ENCODE results near the gene TOM1L2.

TOM1L2 gene

GRCh38 chr17:17929655-17930380 lies 42.4 kb downstream of the TOM1L2 start:
- H3K79me2 ChIP-seq (ENCODE audit: insufficient read depth, low read length), result no peaks in the 10 kb centered on the region
- DNase-seq (no peak), ATAC-seq (ENCODE audit: insufficient read depth, low read depth) (no peak)
- H3K27me3 ChIP-seq (ENCODE audit: insufficient read depth, low read length, poor library complexity), result no peaks in the 10 kb centered on the region
- no peak overlapping the region for H2AFZ ChIP-seq (ENCODE audit: low read depth, low read length)
- H3K9ac ChIP-seq (ENCODE audit: low read depth, low read length), result no peak overlapping the region
- H3K36me3 ChIP-seq (ENCODE audit: insufficient read depth, low read length), result no peaks in the 10 kb centered on the region
- H3K4me1 ChIP-seq (ENCODE audit: insufficient read depth, low read length), result no peaks in the 10 kb centered on the region
- TF ChIP-seq EZH2 (IDR thresholded peaks at IDR 0.05; ENCODE audit: borderline replicate concordance, low read depth, low read length, severe bottlenecking), result no peak
- TF ChIP-seq, protein P1, sequence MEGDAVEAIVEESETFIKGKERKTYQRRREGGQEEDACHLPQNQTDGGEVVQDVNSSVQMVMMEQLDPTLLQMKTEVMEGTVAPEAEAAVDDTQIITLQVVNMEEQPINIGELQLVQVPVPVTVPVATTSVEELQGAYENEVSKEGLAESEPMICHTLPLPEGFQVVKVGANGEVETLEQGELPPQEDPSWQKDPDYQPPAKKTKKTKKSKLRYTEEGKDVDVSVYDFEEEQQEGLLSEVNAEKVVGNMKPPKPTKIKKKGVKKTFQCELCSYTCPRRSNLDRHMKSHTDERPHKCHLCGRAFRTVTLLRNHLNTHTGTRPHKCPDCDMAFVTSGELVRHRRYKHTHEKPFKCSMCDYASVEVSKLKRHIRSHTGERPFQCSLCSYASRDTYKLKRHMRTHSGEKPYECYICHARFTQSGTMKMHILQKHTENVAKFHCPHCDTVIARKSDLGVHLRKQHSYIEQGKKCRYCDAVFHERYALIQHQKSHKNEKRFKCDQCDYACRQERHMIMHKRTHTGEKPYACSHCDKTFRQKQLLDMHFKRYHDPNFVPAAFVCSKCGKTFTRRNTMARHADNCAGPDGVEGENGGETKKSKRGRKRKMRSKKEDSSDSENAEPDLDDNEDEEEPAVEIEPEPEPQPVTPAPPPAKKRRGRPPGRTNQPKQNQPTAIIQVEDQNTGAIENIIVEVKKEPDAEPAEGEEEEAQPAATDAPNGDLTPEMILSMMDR (IDR thresholded peaks at IDR 0.05; ENCODE audit: borderline replicate concordance, extremely low read depth, low read length, poor library complexity, severe bottlenecking), result no peak
- H3K4me2 ChIP-seq (ENCODE audit: insufficient read depth, low read length), result no peak overlapping the region
- H3K4me3 ChIP-seq (ENCODE audit: low read depth in 1 of 2, low read length in 2 of 2), result no peak overlapping the region
- H4K20me1 ChIP-seq (ENCODE audit: insufficient read depth, low read length), result peaks cover 6% of the 10 kb centered on the region; the same call in 1 of the 2 replicates
- no peaks in the 10 kb centered on the region for H3K9me3 ChIP-seq (ENCODE audit: insufficient read depth, low read length, severe bottlenecking)
- no peak overlapping the region for H3K27ac ChIP-seq (ENCODE audit: low read length)

- Histone ChIP-seq H3K27me3 (ENCODE audit: insufficient read depth, low read length, poor library complexity) (no peaks in the 10 kb centered on the region), H4K20me1 (ENCODE audit: insufficient read depth, low read length) (peaks cover 6% of the 10 kb centered on the region; the same call in 1 of the 2 replicates), H3K9ac (ENCODE audit: low read depth, low read length) (no peak overlapping the region), H3K4me1 (ENCODE audit: insufficient read depth, low read length) (no peaks in the 10 kb centered on the region), H3K4me2 (ENCODE audit: insufficient read depth, low read length) (no peak overlapping the region), H3K36me3 (ENCODE audit: insufficient read depth, low read length) (no peaks in the 10 kb centered on the region), H3K9me3 (ENCODE audit: insufficient read depth, low read length, severe bottlenecking) (no peaks in the 10 kb centered on the region), H2AFZ (ENCODE audit: low read depth, low read length) (no peak overlapping the region), H3K79me2 (ENCODE audit: insufficient read depth, low read length) (no peaks in the 10 kb centered on the region), H3K4me3 (ENCODE audit: low read depth in 1 of 2, low read length in 2 of 2) (no peak overlapping the region), H3K27ac (ENCODE audit: low read length) (no peak overlapping the region)
- TF ChIP-seq, protein P1 (IDR thresholded peaks at IDR 0.05; ENCODE audit: borderline replicate concordance, extremely low read depth, low read length, poor library complexity, severe bottlenecking), result no peak
- no peak for TF ChIP-seq EZH2 (IDR thresholded peaks at IDR 0.05; ENCODE audit: borderline replicate concordance, low read depth, low read length, severe bottlenecking)
- ATAC-seq (ENCODE audit: insufficient read depth, low read depth), result no peak
- no peak for DNase-seq
Observed at GRCh38 chr17:17928398-17929287, 43.6 kb downstream of the TOM1L2 start.

- Histone ChIP-seq H3K36me3 (ENCODE audit: insufficient read depth, low read length) (no peaks in the 10 kb centered on the region), H2AFZ (ENCODE audit: low read depth, low read length) (no peak overlapping the region), H3K9ac (ENCODE audit: low read depth, low read length) (no peak overlapping the region), H3K4me1 (ENCODE audit: insufficient read depth, low read length) (no peaks in the 10 kb centered on the region), H3K9me3 (ENCODE audit: insufficient read depth, low read length, severe bottlenecking) (no peaks in the 10 kb centered on the region), H3K27me3 (ENCODE audit: insufficient read depth, low read length, poor library complexity) (no peaks in the 10 kb centered on the region), H4K20me1 (ENCODE audit: insufficient read depth, low read length) (peaks cover 10% of the 10 kb centered on the region; the same call in 1 of the 2 replicates), H3K27ac (ENCODE audit: low read length) (no peak overlapping the region), H3K4me3 (ENCODE audit: low read depth in 1 of 2, low read length in 2 of 2) (no peak overlapping the region), H3K79me2 (ENCODE audit: insufficient read depth, low read length) (no peaks in the 10 kb centered on the region), H3K4me2 (ENCODE audit: insufficient read depth, low read length) (no peak overlapping the region)
- DNase-seq (no peak), ATAC-seq (ENCODE audit: insufficient read depth, low read depth) (no peak)
- no peak for TF ChIP-seq EZH2 (IDR thresholded peaks at IDR 0.05; ENCODE audit: borderline replicate concordance, low read depth, low read length, severe bottlenecking)
- TF ChIP-seq, protein P1 (IDR thresholded peaks at IDR 0.05; ENCODE audit: borderline replicate concordance, extremely low read depth, low read length, poor library complexity, severe bottlenecking), result no peak
Observed at GRCh38 chr17:17926840-17927449, 45.3 kb downstream of the TOM1L2 start.
